Measurements from ENCODE around the gene PDE10A. TPM values are rescaled to one million over a fixed set of nuclear protein-coding genes. Genes with fewer than 3 reads are reported as not detected.

The PDE10A gene
- total and polyA plus RNA-seq, 9 of the 15 experiments (the other 6 are each of a cell fraction or from before 2014, with no cell fraction given), result 0.04 TPM; not detected in 8

- no TSS peak for BruUV-seq (replicated peaks)
- CTCF ChIA-PET (ENCODE audit: low intra/inter-chr PET ratio), result no interaction called here
These were observed 151.2 kb downstream of the PDE10A start for GRCh38 chr6:165511807-165512206.

GRCh38 chr6:165508321-165508869 lies 154.6 kb downstream of the PDE10A start:
- ChIA-PET POLR2A (no interaction called here), CTCF (ENCODE audit: low intra/inter-chr PET ratio) (no interaction called here)
- no peaks in the 10 kb centered on the region for H3K27me3 ChIP-seq (ENCODE audit: control insufficient read depth in 2 of 2, insufficient read depth in 2 of 2, low read length in 2 of 2)
- H3K9me3 ChIP-seq (replicated peaks; ENCODE audit: control insufficient read depth, insufficient read depth, low read depth, low read length), result no peaks in the 10 kb centered on the region
- BruUV-seq (replicated peaks), result no TSS peak
- H3K4me2 ChIP-seq (ENCODE audit: insufficient read depth, low read length), result no peak overlapping the region
- H3K4me1 ChIP-seq (replicated peaks in 1 of 2; ENCODE audit: control insufficient read depth in 2 of 2, insufficient read depth in 2 of 2, low read length in 2 of 2), result no peaks in the 10 kb centered on the region
- no peak overlapping the region for H2AFZ ChIP-seq (ENCODE audit: low read depth, low read length)
- H3K9ac ChIP-seq (ENCODE audit: insufficient read depth in 1 of 2, low read depth in 2 of 2, low read length in 2 of 2), result no peak overlapping the region
- no peaks in the 10 kb centered on the region for H4K20me1 ChIP-seq (replicated peaks; ENCODE audit: control insufficient read depth, insufficient read depth, low read length)
- no peaks in the 10 kb centered on the region for H3K36me3 ChIP-seq (ENCODE audit: control insufficient read depth, insufficient read depth, low read length)
- H3K4me3 ChIP-seq, result no peak overlapping the region
- DNase-seq (ENCODE audit: extremely low read depth in 1 of 4, low spot score in 3 of 4) (no peak), ATAC-seq (no peak), FAIRE-seq (no peak)
- intact Hi-C loops (cut with micrococcal nuclease), result no loop called here
- in situ Hi-C loops (cut with MboI), result no loop called here
- H3K79me2 ChIP-seq (ENCODE audit: control insufficient read depth, insufficient read depth, low read length), result no peaks in the 10 kb centered on the region
- no peak overlapping the region for H3K27ac ChIP-seq (ENCODE audit: extremely low read depth, low read depth, low read length)
- no peaks in the 10 kb centered on the region for H3K9me1 ChIP-seq (ENCODE audit: control insufficient read depth, insufficient read depth, low read length)
- 0% methylated on average over 2 of the region's 2 CpGs for WGBS (ENCODE audit: insufficient coverage, low coverage, missing lambda C conversion rate)
- no peak for TF ChIP-seq ZNF445 (CRISPR knock-in tag; IDR thresholded peaks at IDR 0.05; ENCODE audit: low read depth)
- TF ChIP-seq STAT5A (IDR thresholded peaks at IDR 0.05; ENCODE audit: borderline replicate concordance, low read length), result no peak
- no peak for TF ChIP-seq MBD1 (CRISPR knock-in tag; IDR thresholded peaks at IDR 0.05)
- no peak for TF ChIP-seq BCLAF1 (IDR thresholded peaks at IDR 0.05; ENCODE audit: borderline replicate concordance in 1 of 2, control insufficient read depth in 1 of 2, low read depth in 2 of 2, low read length in 1 of 2)
- no peak for TF ChIP-seq ETS2 (tag; IDR thresholded peaks at IDR 0.05; ENCODE audit: borderline replicate concordance, poor library complexity, severe bottlenecking)
- no peak for TF ChIP-seq ZZZ3 (IDR thresholded peaks at IDR 0.05)
- TF ChIP-seq NR0B1 (IDR thresholded peaks at IDR 0.05; ENCODE audit: partially characterized antibody), result no peak
- TF ChIP-seq L3MBTL2 (IDR thresholded peaks at IDR 0.05), result no peak
- no peak for TF ChIP-seq EP300 (IDR thresholded peaks at IDR 0.05; ENCODE audit: low read length)

More at GRCh38 chr6:165511807-165512206, 151.2 kb downstream of the PDE10A start:
- POLR2A ChIA-PET, result no interaction called here
- H3K9me1 ChIP-seq (ENCODE audit: control insufficient read depth, insufficient read depth, low read length), result no peaks in the 10 kb centered on the region
- H3K4me1 ChIP-seq (replicated peaks in 1 of 2; ENCODE audit: control insufficient read depth in 2 of 2, insufficient read depth in 2 of 2, low read length in 2 of 2), result no peaks in the 10 kb centered on the region
- H3K9me3 ChIP-seq (replicated peaks; ENCODE audit: control insufficient read depth, insufficient read depth, low read depth, low read length), result no peaks in the 10 kb centered on the region
- ATAC-seq, result no peak
- DNase-seq (ENCODE audit: extremely low read depth in 1 of 4, low spot score in 3 of 4), result no peak
- H4K20me1 ChIP-seq (replicated peaks; ENCODE audit: control insufficient read depth, insufficient read depth, low read length), result no peaks in the 10 kb centered on the region
- H3K36me3 ChIP-seq (ENCODE audit: control insufficient read depth, insufficient read depth, low read length), result no peaks in the 10 kb centered on the region
- H2AFZ ChIP-seq (ENCODE audit: low read depth, low read length), result no peak overlapping the region
- H3K27ac ChIP-seq (ENCODE audit: extremely low read depth, low read depth, low read length), result no peak overlapping the region
- FAIRE-seq, result no peak
- no peaks in the 10 kb centered on the region for H3K79me2 ChIP-seq (ENCODE audit: control insufficient read depth, insufficient read depth, low read length)
- intact Hi-C loops (cut with micrococcal nuclease) (no loop called here), in situ Hi-C loops (cut with MboI) (no loop called here)
- no peak overlapping the region for H3K4me2 ChIP-seq (ENCODE audit: insufficient read depth, low read length)
- no peak for TF ChIP-seq MIER1 (IDR thresholded peaks at IDR 0.05; ENCODE audit: low read depth)
- no peak for TF ChIP-seq CHCHD3 (CRISPR knock-in tag; IDR thresholded peaks at IDR 0.05)
- H3K9ac ChIP-seq (ENCODE audit: insufficient read depth in 1 of 2, low read depth in 2 of 2, low read length in 2 of 2), result no peak overlapping the region
- H3K4me3 ChIP-seq, result no peak overlapping the region
- no peaks in the 10 kb centered on the region for H3K27me3 ChIP-seq (ENCODE audit: control insufficient read depth in 2 of 2, insufficient read depth in 2 of 2, low read length in 2 of 2)
